Ectodermal cell (in vitro differentiated cells): Measurements from ENCODE around the gene TLNRD1.

ENCODE experiments used
- H3K27ac ChIP-seq: 2 replicates; pipeline ENCODE4 v1.7.0; 2013; ENCODE audit warnings: mild to moderate bottlenecking, low read depth, low read length; ENCODE audit not compliant: insufficient read depth, poor library complexity, severe bottlenecking
- H3K27me3 ChIP-seq: 2 replicates; pipeline ENCODE4 v1.7.0; 2013; ENCODE audit warnings: mild to moderate bottlenecking, low read length; ENCODE audit not compliant: insufficient read depth, control insufficient read depth, poor library complexity, severe bottlenecking
- H3K36me3 ChIP-seq: one replicate; pipeline ENCODE4 v1.7.0; 2013; ENCODE audit warnings: low read length; ENCODE audit not compliant: control insufficient read depth, insufficient read depth
- H3K4me1 ChIP-seq: one replicate; pipeline ENCODE4 v1.7.0; 2013; ENCODE audit warnings: low read length; ENCODE audit not compliant: control insufficient read depth, insufficient read depth
- H3K4me3 ChIP-seq: 2 replicates; pipeline ENCODE4 v1.7.0; 2013; ENCODE audit warnings: low read depth, low read length, control low read depth; ENCODE audit not compliant: insufficient read depth
- H3K9me3 ChIP-seq: 2 replicates; pipeline ENCODE4 v1.7.0; 2013; ENCODE audit warnings: mild to moderate bottlenecking, low read length, moderate library complexity; ENCODE audit not compliant: control insufficient read depth
- WGBS, 2 experiments: methylation state at CpG; one replicate each; pipeline ENCODE4 v1.1.7; 2013; ENCODE audit warnings: missing lambda C conversion rate in 2 of 2; 5-methylcytosine and 5-hydroxymethylcytosine counted together

Gene TLNRD1

DNA sequence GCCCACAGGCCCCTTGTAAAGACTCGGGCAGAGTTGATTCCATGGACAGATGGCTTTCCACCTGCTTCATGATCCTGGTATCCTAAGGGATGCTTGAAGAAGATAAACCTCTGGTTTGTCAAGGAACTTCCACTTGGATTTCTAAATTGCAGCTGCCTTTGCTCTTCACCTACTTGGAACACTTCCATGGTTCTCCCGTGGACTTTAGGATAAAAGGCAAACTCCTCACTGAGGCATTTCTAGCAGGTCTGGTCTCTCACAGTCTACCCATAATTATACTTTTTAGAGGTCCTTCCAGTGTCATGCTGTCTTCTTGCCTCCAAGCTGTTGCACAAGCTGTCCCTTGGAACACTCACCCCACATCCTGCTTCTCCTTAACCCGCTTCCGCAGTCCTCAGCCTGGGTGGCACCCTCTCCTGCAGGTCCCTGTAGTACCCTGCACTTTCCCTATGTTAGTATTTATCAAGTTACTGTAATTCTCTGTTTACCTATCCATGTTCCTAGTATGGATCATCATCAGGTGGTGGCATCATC, 12.7 kb downstream of the TLNRD1 start:
- H3K9me3 ChIP-seq, result no peaks in the 10 kb centered on the region
- H3K36me3 ChIP-seq, result no peaks in the 10 kb centered on the region
- no peak overlapping the region for H3K4me3 ChIP-seq
- H3K27me3 ChIP-seq, result no peaks in the 10 kb centered on the region
- H3K27ac ChIP-seq, result no peak overlapping the region
- WGBS, 2 experiments, result 93 to 98% methylated on average over 4 of the region's 4 CpGs
- H3K4me1 ChIP-seq, result no peaks in the 10 kb centered on the region

DNA sequence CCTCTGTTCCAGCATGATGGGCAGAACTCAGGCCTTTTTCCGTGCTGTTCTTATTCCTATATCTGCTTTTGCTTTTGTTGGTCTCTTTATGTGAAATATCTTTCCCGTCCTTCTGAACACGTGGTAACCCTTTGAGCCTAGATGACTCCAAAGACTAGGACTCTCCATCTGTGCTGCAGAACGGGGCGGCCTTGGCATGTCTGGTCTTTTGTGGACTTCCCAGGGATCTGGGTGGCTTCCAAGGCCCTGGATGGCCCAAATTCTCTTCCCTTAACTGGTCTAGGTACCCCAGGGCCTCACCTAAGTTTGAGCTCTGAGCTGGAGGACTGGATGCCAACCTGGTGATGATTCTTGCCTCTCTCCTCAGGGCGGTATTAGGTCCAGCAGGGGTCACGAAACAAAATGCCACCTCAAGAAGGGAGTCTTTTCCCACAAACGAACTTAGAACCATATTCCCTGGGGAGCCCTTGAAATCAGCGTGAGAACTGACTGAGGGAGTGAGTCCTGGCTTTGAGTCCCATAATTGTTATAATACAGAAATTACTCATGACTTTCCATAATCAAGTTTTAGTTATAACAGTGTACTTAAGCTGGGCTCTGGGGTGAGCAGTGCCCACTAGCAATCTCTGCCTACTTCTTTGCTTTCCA, 13.8 kb downstream of the TLNRD1 start:
- no peaks in the 10 kb centered on the region for H3K36me3 ChIP-seq
- no peaks in the 10 kb centered on the region for H3K9me3 ChIP-seq
- no peak overlapping the region for H3K27ac ChIP-seq
- 92 to 94% methylated on average over 9 of the region's 9 CpGs for WGBS, 2 experiments
- no peaks in the 10 kb centered on the region for H3K4me1 ChIP-seq
- no peak overlapping the region for H3K4me3 ChIP-seq
- no peaks in the 10 kb centered on the region for H3K27me3 ChIP-seq

DNA sequence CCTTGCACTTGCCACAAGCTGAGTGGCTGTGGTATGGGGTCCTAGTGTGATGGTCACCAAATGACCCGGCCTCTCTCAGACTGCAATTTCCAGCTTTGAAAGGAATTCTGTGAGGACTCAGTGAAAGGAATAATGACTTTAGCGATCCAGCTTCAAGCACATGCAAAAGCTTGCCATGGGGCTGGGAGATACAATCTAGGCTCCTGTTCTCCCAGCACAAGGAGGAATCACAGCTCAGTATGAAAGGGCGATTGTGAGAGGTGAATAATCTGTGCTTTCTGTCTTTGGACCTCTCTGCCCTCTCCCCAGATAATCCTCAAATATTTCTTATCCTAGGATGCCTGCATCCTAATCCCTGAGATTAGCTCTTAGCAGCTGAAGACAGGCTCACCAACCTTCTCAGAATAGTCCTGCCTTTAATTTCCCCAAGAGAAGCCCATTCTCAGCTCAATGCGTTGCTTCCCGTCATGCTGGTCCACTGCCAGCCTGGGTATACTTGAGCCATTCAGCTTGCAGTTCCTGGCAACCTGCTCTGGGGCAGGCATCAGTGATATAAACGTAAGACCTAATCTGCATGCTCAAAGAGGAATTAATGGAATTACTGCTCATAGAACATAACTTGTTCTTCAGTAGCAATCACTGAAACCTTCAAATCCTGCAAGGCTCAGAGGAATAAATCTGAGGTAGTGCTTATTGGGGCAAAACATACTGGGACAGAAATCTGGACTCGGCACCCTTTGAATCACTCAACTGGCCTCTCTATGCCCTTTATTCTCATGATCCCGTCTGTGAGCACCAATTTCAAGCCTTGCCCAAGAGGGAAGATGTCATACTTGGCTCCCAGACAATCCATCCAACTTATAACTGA, 15.1 kb downstream of the TLNRD1 start:
- no peaks in the 10 kb centered on the region for H3K36me3 ChIP-seq
- 86 to 87% methylated on average over 8 of the region's 8 CpGs for WGBS, 2 experiments
- no peaks in the 10 kb centered on the region for H3K9me3 ChIP-seq
- no peaks in the 10 kb centered on the region for H3K27me3 ChIP-seq
- H3K4me3 ChIP-seq, result no peak overlapping the region
- no peak overlapping the region for H3K27ac ChIP-seq
- H3K4me1 ChIP-seq, result no peaks in the 10 kb centered on the region

DNA sequence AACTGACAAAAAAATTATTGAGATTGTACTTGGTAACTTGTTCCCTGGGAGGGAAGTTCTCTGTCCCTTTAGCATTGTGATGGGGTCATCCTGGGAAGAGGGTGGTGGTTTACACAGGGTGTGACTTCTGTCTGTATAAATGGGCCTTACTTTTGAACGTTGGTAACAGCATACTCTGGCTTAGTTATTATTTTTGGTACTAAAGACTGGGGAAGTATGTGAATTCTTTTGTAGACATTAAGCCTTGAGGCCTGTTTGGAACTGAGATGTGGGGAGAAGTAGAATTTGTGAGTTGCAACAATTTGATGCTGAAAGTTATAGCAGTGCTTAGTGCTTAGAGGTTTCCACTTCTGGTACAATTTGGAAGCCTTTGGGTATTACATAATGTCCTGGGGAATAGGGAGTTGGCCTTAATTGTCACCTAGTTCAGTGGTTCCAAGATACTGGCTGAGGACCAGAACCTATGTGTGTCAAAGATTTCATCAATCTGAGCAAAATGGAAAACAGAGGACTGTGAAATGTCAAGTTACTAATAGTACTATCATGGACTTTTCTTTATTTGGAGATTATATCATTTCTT, 15.9 kb downstream of the TLNRD1 start:
- 81 to 87% methylated on average over 1 of the region's 1 CpG for WGBS, 2 experiments
- H3K4me3 ChIP-seq, result no peak overlapping the region
- H3K27me3 ChIP-seq, result no peaks in the 10 kb centered on the region
- no peak overlapping the region for H3K27ac ChIP-seq
- no peaks in the 10 kb centered on the region for H3K4me1 ChIP-seq
- no peaks in the 10 kb centered on the region for H3K36me3 ChIP-seq
- H3K9me3 ChIP-seq, result no peaks in the 10 kb centered on the region

DNA sequence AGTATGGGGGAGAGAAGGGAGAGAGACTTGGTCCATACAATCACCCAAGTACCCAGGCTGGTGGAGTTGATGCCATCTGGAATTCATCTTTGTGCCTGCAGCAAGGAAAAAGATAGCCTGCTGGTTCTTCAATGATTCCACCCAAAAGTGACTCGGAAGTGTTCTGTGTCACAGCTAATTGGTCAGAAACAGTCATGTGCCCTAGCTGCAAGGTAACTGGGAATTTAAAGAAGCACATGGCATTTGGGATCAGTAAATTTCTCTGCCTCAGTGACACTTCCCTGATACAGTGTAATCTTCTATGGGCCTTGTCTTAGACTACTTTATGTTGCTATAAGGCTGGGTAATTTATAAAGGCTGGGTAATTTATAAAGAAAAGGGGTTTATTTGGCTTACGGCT, 17.5 kb downstream of the TLNRD1 start:
- no peaks in the 10 kb centered on the region for H3K4me1 ChIP-seq
- 89 to 90% methylated on average over 2 of the region's 2 CpGs for WGBS, 2 experiments
- no peaks in the 10 kb centered on the region for H3K36me3 ChIP-seq
- H3K27ac ChIP-seq, result no peak overlapping the region
- H3K4me3 ChIP-seq, result no peak overlapping the region
- no peaks in the 10 kb centered on the region for H3K27me3 ChIP-seq
- no peaks in the 10 kb centered on the region for H3K9me3 ChIP-seq

DNA sequence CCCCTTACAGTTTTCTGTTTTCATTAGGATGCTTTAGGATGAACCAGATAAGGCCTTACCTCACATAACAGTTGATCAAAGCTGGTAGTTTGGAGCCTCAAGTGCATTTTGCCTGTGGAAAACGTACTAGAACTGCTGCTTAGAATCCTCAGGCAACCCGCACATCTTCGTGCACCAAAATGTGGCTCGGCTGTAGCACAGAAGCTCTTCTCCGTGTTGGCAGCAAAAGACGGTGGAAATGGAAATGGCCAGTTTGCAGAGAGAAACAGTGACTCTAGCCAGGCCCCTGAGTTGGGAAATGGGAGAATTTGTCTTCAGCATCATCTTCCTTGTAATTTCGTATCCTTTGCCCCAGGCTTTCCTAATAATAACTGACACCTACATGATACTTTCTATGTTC, 20.6 kb downstream of the TLNRD1 start:
- Histone ChIP-seq H3K36me3 (no peaks in the 10 kb centered on the region), H3K9me3 (no peaks in the 10 kb centered on the region), H3K4me1 (peaks cover 7% of the 10 kb centered on the region), H3K4me3 (no peak overlapping the region), H3K27me3 (no peaks in the 10 kb centered on the region), H3K27ac (no peak overlapping the region)
- 93 to 95% methylated on average over 7 of the region's 7 CpGs for WGBS, 2 experiments

DNA sequence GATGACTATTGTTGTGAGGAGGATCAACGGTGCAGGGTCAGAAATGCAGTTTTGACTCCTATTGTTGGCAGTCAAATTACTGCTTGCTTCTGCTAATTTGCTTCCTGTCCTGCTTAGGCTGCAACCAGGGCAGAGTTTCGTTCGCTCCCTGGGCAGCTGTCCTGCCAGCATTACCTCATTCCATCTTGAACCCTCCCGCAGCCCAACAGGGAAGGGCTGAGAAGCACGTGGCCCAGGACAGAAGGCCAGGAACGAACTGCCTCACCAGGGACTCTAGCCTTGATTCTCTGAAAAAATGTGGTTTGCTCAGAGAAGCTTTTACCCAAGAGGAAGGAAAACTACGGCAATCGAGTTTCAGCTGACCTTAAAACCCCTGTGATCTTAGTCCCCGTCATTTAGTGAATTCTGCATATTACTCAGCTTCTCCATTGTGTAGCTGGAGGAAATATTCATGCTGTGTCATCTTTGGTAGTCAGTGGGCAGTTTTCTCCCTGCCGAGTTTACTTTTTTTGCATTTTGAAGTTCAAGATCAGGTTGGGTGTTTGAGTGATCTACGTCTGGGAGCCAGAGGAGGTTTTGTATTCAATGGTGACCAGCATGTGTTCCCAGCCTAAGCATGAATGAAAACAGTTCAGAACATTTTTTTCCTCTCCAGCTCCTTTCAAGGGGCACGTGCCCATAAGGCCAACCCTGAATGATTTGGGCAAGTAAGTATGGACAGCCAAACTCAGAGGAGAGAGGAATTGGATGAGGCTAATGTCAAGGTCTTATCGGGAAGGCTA, 23.0 kb downstream of the TLNRD1 start:
- Histone ChIP-seq H3K36me3 (no peaks in the 10 kb centered on the region), H3K4me3 (no peak overlapping the region), H3K27ac (no peak overlapping the region), H3K27me3 (no peaks in the 10 kb centered on the region), H3K4me1 (peaks cover 7% of the 10 kb centered on the region), H3K9me3 (no peaks in the 10 kb centered on the region)
- 70% methylated on average over 13 of the region's 13 CpGs for WGBS, 2 experiments

DNA sequence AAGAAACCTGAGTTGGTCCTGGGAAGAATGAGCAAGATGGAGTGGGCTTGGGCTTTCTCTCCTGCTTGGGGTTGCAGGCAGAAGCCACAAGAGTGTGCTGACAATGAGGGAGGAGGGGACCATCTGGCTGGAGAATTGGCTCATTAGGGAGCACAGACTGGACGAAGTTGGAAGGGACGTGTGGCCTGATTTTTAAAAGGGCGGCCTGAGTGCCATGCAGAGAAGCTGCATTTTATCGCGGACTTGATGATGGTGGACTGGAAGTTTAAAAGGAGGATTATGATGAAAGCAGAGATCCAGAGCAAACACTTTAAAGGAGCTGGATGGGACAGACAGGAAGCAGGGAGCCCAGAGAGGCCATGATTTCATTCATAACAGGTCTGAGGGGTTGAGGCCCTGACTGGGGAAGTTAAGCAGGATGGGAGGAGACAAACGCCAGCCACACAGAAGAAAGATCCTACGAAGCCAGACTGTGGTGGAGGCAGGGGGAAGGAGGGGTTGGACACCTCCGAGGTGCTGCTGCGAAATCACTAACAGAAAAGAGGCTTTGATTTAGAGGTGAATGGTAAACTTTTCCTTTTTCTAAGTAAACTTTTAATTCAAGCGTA, 23.6 kb downstream of the TLNRD1 start:
- H3K27me3 ChIP-seq, result no peaks in the 10 kb centered on the region
- H3K4me3 ChIP-seq, result no peak overlapping the region
- 83 to 86% methylated on average over 10 of the region's 10 CpGs for WGBS, 2 experiments
- no peaks in the 10 kb centered on the region for H3K36me3 ChIP-seq
- H3K9me3 ChIP-seq, result no peaks in the 10 kb centered on the region
- peaks cover 7% of the 10 kb centered on the region for H3K4me1 ChIP-seq
- H3K27ac ChIP-seq, result no peak overlapping the region

DNA sequence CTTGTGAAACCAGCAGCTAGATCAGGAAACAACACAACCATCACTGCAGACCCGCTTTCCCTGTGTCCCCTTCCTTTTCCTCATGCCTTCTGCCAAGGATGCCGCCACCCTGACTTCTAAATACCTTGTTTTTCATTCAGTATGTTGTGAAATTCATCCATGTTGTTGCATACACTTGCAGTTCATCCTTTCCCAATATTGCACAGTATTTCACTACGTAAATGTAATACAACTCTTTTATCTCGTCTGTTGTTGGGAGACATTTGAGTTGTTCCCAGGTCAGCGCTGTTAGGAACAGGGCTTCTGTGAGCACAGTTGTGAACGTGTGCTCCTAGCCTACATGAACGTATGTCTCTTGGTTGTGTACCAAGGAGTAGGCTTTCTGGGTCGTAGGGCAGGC, 24.2 kb downstream of the TLNRD1 start:
- Histone ChIP-seq H3K27me3 (no peaks in the 10 kb centered on the region), H3K36me3 (no peaks in the 10 kb centered on the region), H3K27ac (no peak overlapping the region), H3K4me1 (peaks cover 7% of the 10 kb centered on the region), H3K9me3 (no peaks in the 10 kb centered on the region), H3K4me3 (no peak overlapping the region)
- 93 to 94% methylated on average over 8 of the region's 8 CpGs for WGBS, 2 experiments
